K562 (cell line): ENCODE results near the gene RPS27. TPM values are rescaled to one million over a fixed set of nuclear protein-coding genes. Genes with fewer than 3 reads are reported as not detected.

Experiments used
- ADNP ChIP-seq: fragments of 200-800 bp; sonication (Bioruptor generic); IDR thresholded peaks from 2 replicates; pipeline ENCODE4 v1.6.1; 2016; ENCODE audit warnings: missing genetic modification characterization, missing compliant biosample characterization
- ARID3A ChIP-seq: IDR thresholded peaks from 2 replicates; pipeline ENCODE4 v1.6.1; 2012; ENCODE audit warnings: low read depth, low read length, improper control_type of control experiment, borderline replicate concordance
- ATF3 ChIP-seq, 2 experiments: fragments of 450-650 bp in 1 of 2; sonication (generic) in 1 of 2; formaldehyde crosslinking in 1 of 2; IDR thresholded peaks in 1 of 2; conservative IDR thresholded peaks in 1 of 2; 2 replicates each; pipeline versions ENCODE4 v1.6.1 to v1.8.1; 2016 to 2023; ENCODE audit warnings: mild to moderate bottlenecking in 2 of 2, moderate library complexity in 2 of 2, inconsistent platforms in 1 of 2, missing genetic modification reagents in 1 of 2
- BACH1 ChIP-seq: fragments of 200-800 bp; sonication (Bioruptor generic); IDR thresholded peaks from 2 replicates; pipeline ENCODE4 v1.6.1; 2016; ENCODE audit warnings: missing genetic modification characterization, missing compliant biosample characterization
- CREB3 ChIP-seq: fragments of 450-650 bp; conservative IDR thresholded peaks from 2 replicates; pipeline ENCODE4 v1.6.1; 2016; ENCODE audit warnings: missing genetic modification characterization, low read depth, mild to moderate bottlenecking, missing compliant biosample characterization, moderate library complexity
- MCM3 ChIP-seq: fragments of 450-650 bp; IDR thresholded peaks from 2 replicates; pipeline ENCODE4 v1.6.1; 2016
- PATZ1 ChIP-seq: fragments of 250-450 bp; sonication (Bioruptor Pico); IDR thresholded peaks from 2 replicates; pipeline ENCODE4 v1.5.0; 2020; ENCODE audit warnings: mild to moderate bottlenecking, borderline replicate concordance
- POLR2G ChIP-seq: fragments of 200-400 bp; formaldehyde crosslinking; IDR thresholded peaks from 2 replicates; pipeline ENCODE4 v1.6.1; 2017; ENCODE audit warnings: low read depth, mild to moderate bottlenecking, antibody characterized with exemption, low read length, moderate library complexity
- POU5F1 ChIP-seq: fragments of 150-350 bp; IDR thresholded peaks from 2 replicates; pipeline ENCODE4 v1.6.1; 2014; ENCODE audit warnings: borderline replicate concordance, low read length, low read depth, mild to moderate bottlenecking; ENCODE audit not compliant: partially characterized antibody
- RFX5 ChIP-seq: IDR thresholded peaks from 2 replicates; pipeline ENCODE4 v1.6.1; 2011; ENCODE audit warnings: low read depth, mild to moderate bottlenecking, improper control_type of control experiment, low read length
- SETDB1 ChIP-seq: IDR thresholded peaks from one replicate; pipeline ENCODE4 v1.6.1; 2012; ENCODE audit warnings: low read length, control low read depth, inconsistent platforms
- SNAPC5 ChIP-seq: fragments of 250-450 bp; sonication (Bioruptor Pico); IDR thresholded peaks from 2 replicates; pipeline ENCODE4 v1.8.0; 2021; ENCODE audit warnings: moderate library complexity, mild to moderate bottlenecking, inconsistent platforms
- ZBTB26 ChIP-seq: fragments of 450-650 bp; formaldehyde crosslinking; IDR thresholded peaks from 2 replicates; pipeline ENCODE4 v1.4.0; 2022; ENCODE audit warnings: missing genetic modification characterization
- ZNF134 ChIP-seq: fragments of 250-450 bp; sonication (Bioruptor Pico); conservative IDR thresholded peaks from 2 replicates; pipeline ENCODE4 v1.4.0; 2020
- ZNF212 ChIP-seq: fragments of 450-650 bp; formaldehyde crosslinking; IDR thresholded peaks from 2 replicates; pipeline ENCODE4 v1.4.0; 2020; ENCODE audit warnings: mild to moderate bottlenecking
- ZNF384 ChIP-seq: IDR thresholded peaks from 2 replicates; pipeline ENCODE4 v1.6.1; 2012; ENCODE audit warnings: low read depth, low read length, improper control_type of control experiment
- ZNF561 ChIP-seq: fragments of 450-650 bp; formaldehyde crosslinking; conservative IDR thresholded peaks from 2 replicates; pipeline ENCODE4 v1.4.0; 2020; ENCODE audit warnings: mild to moderate bottlenecking, moderate library complexity
- ZNF740 ChIP-seq, 3 experiments: fragments of 200-800 bp in 1 of 3; sonication (Bioruptor generic) in 1 of 3; sonication (generic) in 1 of 3; formaldehyde crosslinking in 1 of 3; IDR thresholded peaks; 2 replicates each; pipeline versions ENCODE4 v1.6.1 to v1.8.0; 2016 to 2022; ENCODE audit warnings: mild to moderate bottlenecking in 2 of 3, missing compliant biosample characterization in 2 of 3, missing genetic modification characterization in 2 of 3, missing genetic modification reagents in 1 of 3
- polyA plus RNA-seq, 8 experiments: library from polyadenylated mRNA; depleted of rRNA in 4 of 8; stranded (reverse) in 5 of 8; unstranded in 3 of 8; fragments of >200 nt; fragmentation: Nextera tagmentation in 2 of 8; fragmentation: Illumina TruSeq in 1 of 8; extraction: Ambion mirVana in 2 of 8; extraction: Trizol in 1 of 8; gene quantifications; 2 replicates each; pipeline versions ENCODE4 v1.2.1 to v1.2.3, GENCODE V29; 2011 to 2014; ENCODE audit warnings: inconsistent platforms in 1 of 8, missing spikeins in 1 of 8
- total RNA-seq, 7 experiments: library from RNA; depleted of rRNA in 6 of 7; stranded (reverse); fragments of >200 nt in 6 of 7; fragmentation: Illumina TruSeq in 2 of 7; extraction: Trizol in 2 of 7; gene quantifications; 2 replicates each; pipeline versions ENCODE4 v1.2.1 to v1.2.3, GENCODE V29; 2011 to 2021; ENCODE audit warnings: low replicate concordance in 1 of 7

RPS27 gene
- total and polyA plus RNA-seq, 9 of the 15 experiments (the other 6 are each of a cell fraction or from before 2014, with no cell fraction given), result 2,091 to 9,377 (median 6,706) TPM

GRCh38 chr1:153990468-153991150 is at the start of gene RPS27 (continued):
- TF ChIP-seq ZNF740 (CRISPR knock-in tag; IDR thresholded peaks at IDR 0.05) (no peak), ZNF740 (tag; IDR thresholded peaks at IDR 0.05) (no peak), SNAPC5 (CRISPR knock-in tag) (no peak), ARID3A (no peak), SETDB1 (no peak), PATZ1 (CRISPR knock-in tag) (no peak), ZBTB26 (CRISPR knock-in tag) (peak; percentile 61; the same call in 1 of the 2 replicates), POLR2G (peak; percentile 96), ZNF384 (no peak), ZNF134 (CRISPR knock-in tag) (no peak), BACH1 (tag) (peak; percentile 87), ATF3 (IDR thresholded peaks at IDR 0.05) (peak; percentile 95), ATF3 (CRISPR knock-in tag; conservative IDR thresholded peaks at IDR 0.05) (peak; percentile 90), ZNF561 (no peak), RFX5 (no peak), POU5F1 (no peak), ADNP (tag) (no peak), MCM3 (no peak), CREB3 (peak; percentile 83), ZNF212 (CRISPR knock-in tag) (no peak)
